Measurements from ENCODE around the gene TIMP2. TPM values are rescaled to one million over a fixed set of nuclear protein-coding genes. Genes with fewer than 3 reads are reported as not detected.

The TIMP2 gene
- polyA plus RNA-seq, 3 donors: 150 to 170 (median 150) TPM

GRCh38 chr17:78817123-78817522, 108.1 kb downstream of the TIMP2 start:
- no peak for DNase-seq (ENCODE audit: extremely low read depth in 1 of 11, low read depth in 9 of 11, low spot score in 4 of 11)

DNA sequence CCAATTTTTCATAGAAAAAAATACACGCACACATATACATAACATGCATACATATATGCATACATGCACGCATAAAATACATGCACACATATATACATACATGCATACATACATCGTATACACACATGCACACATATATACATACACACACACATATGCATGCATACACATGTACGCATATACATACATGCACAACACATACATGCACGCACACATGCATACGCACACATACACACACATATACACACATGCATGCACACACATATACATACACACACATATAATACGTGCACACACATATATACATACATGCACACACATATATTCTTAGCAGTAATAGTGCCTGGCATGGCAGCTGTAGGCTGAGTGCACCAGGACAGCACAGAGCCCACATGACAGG, 109.5 kb downstream of the TIMP2 start:
- no peak for DNase-seq (ENCODE audit: extremely low read depth in 1 of 11, low read depth in 9 of 11, low spot score in 4 of 11)

GRCh38 chr17:78812855-78813254, 112.3 kb downstream of the TIMP2 start:
- no peak for DNase-seq (ENCODE audit: extremely low read depth in 1 of 11, low read depth in 9 of 11, low spot score in 4 of 11)

DNA sequence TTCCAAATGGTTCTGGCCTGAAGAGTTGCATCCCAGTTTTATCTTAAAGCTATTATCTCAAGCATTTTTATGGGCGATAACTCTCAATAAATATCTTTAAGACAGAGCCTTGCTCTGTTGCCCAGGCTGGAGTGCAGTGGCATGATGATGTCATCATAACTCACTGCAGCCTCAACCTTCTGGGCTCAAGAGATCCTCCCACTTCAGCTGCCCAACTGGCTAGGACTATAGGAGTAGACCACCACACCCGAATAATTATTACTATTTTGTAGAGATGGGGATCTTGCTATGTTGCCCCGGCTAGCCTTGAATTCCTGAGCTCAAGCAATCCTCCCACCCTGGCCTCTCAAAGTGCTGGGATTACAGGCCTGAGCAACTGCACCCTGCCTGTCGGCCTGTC, 117.0 kb downstream of the TIMP2 start:
- DNase-seq (ENCODE audit: extremely low read depth in 1 of 11, low read depth in 9 of 11, low spot score in 4 of 11): no peak

DNA sequence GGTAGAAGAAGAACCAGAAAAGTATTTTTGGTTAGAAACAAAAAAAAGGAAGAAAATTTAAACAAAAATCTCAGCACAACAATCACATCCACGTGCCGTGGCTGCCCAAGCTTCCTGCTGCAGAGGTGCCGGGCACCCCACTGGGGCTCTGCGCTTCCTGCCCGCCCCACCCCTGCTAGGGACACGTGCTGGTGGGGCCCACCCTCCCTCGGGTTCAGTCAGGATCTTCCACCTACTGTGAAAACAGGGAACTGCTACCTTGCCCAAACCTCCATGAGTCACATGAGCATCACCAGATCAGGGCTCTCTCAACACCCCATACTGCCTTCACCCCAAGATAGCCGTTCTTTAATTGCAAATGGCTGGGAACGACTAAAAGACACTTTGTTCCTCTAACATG, 118.7 kb downstream of the TIMP2 start:
- no peak for DNase-seq (ENCODE audit: extremely low read depth in 1 of 11, low read depth in 9 of 11, low spot score in 4 of 11)

GRCh38 chr17:78805301-78805700, 119.9 kb downstream of the TIMP2 start:
- DNase-seq (ENCODE audit: extremely low read depth in 1 of 11, low read depth in 9 of 11, low spot score in 4 of 11): no peak

DNA sequence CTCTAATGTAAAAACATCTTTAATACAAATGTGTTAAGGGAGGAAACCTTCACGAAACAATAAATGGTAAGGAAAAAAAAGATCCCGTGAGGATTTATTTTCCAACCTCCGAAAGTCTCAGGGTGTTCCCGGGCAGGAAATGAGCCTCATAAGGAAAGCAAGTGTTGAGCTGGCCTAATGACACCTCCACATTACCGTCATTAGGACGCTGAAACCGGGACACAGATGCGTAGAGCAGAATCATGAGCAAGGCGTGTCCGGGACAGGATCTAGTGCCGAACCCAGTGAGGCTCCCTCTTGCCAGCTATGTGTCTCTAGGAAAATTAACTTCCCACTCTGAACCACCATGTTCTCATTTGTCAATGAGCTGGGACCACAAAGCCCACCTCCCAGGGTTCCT, 120.4 kb downstream of the TIMP2 start:
- DNase-seq (ENCODE audit: extremely low read depth in 1 of 11, low read depth in 9 of 11, low spot score in 4 of 11): no peak

DNA sequence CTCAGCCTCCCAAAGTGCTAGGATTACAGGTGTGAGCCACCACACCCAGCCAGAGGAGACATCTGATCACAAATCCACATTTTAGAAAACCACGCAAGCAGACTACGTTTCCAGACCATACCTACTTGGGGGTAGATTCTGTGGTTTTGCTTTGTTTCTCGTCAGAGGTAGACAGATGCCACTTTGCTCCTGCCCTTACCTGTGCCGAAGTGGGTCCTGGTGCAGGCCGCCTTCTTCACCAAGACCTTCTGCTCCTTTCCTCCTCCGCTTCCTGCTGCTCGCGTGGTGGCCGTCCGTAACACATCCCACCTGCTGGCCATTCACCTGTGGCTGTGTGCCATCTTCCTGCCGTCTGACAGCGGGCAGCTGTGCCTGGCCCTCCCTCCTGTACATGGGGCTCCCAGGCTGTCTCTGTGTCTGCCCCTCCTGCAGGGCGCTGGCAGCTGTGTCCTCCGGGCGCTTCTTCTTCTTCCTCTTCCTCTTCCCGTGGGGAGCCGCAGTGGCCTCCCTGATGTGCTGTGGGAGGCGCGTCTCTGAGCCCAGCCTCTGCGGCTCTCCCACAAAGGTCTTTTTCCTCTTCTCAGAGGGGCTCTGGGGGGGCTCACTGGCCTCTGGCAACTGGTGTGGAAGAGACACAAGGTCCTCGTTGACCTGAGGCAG, 121.9 kb downstream of the TIMP2 start:
- DNase-seq (ENCODE audit: extremely low read depth in 1 of 11, low read depth in 9 of 11, low spot score in 4 of 11): no peak

Other genes with a start within 250 kb of the TIMP2 start
- 10 to 100 TPM; 23.1 to 26.3 (median 23.2) TPM for gene CYTH1, start 143.1 kb downstream of the TIMP2 start, polyA plus RNA-seq (ENCODE audit: insufficient read length in 3 of 3)
- 10 to 100 TPM; 39.1 to 46.7 (median 44.0) TPM for gene USP36, start 84.6 kb downstream of the TIMP2 start, polyA plus RNA-seq (ENCODE audit: insufficient read length in 3 of 3)
- gene CEP295NL, start 22.2 kb downstream of the TIMP2 start, polyA plus RNA-seq (ENCODE audit: insufficient read length in 3 of 3): under 1 TPM in 2 of 3 donors, not detected in 1; 0.11 to 0.48 TPM
- 100 to 1,000 TPM; 104 to 161 (median 125) TPM for gene LGALS3BP, start 54.5 kb upstream of the TIMP2 start, polyA plus RNA-seq (ENCODE audit: insufficient read length in 3 of 3)
- 10 to 100 TPM; 39.7 to 52.9 (median 46.1) TPM for gene CANT1, start 84.4 kb upstream of the TIMP2 start, polyA plus RNA-seq (ENCODE audit: insufficient read length in 3 of 3)
- gene C1QTNF1, start 98.8 kb upstream of the TIMP2 start, polyA plus RNA-seq (ENCODE audit: insufficient read length in 3 of 3): 1 to 10 TPM; 2.1 to 3.1 (median 2.9) TPM
- gene ENGASE, start 149.4 kb upstream of the TIMP2 start, polyA plus RNA-seq (ENCODE audit: insufficient read length in 3 of 3): 10 to 100 TPM; 14.6 to 29.0 (median 22.4) TPM

Measured in renal cortex interstitium (tissue), 11 donors.